ENCODE measurements around the gene ARG2.

GRCh38 chr14:67580336-67581171 lies 39.2 kb upstream of the ARG2 start:
- TF ChIP-seq CTCF (IDR thresholded peaks at IDR 0.05; ENCODE audit: poor library complexity) (peak; percentile 35), EZH2 (IDR thresholded peaks at IDR 0.05; ENCODE audit: borderline replicate concordance) (no peak)
